NCI-H748 (cell line): ENCODE measurements around the gene ANKRD26.
A peak's percentile ranks its signal among the peaks of the same experiment; 100 is the strongest.
"Not testable (repeated sequence)": the region's sequence is repeated elsewhere in the genome, so short reads cannot be mapped to it uniquely, and the experiment has no call there.

ENCODE experiments used
- DNase-seq: peaks from one replicate; lab custom pipeline; 2025; ENCODE audit not compliant: unreplicated experiment; lab: John Stamatoyannopoulos, UW

The ANKRD26 gene

DNA sequence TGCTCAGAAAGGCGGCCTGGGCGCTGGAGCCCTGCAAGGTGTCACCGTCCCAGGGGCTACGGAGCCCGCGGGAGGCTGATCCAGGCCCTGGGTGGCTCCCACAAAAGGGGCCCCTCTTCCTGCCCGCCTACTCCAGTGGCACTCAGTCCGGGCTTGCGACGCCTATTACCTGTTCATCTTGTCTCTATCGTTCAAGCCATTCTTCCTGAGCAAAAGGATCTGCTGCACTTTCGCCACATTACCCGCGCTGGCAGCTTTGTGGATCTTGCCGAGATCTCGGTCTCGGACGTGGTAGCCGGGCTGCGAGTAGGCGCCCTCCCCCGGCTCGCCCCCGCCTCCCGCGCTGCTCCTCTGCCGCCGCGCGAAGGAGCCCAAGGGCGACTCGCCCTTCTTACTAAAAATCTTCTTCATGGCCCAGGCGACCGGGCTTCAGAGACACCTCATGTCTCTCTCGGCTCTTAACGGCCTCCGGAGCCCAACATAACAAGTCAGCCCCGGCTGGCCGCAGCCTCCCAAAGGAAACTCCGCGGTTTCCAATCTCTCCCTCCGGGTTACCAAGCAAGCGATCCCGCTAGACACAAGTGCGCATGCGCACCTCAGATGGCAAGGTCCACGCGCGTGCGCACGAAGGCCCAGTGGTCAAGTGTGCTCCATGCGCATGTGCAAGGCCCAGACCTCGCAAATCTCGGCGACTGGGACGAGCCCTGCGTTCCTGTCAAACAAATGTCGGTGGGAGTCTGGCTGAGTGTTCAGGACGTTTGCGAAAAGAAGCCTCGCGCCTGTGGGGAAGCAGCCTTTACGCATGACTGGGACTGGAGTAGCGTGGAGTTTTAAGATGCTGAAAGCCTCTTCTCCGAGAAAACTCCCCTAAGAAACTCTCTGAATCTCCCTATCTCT, at the start of gene ANKRD26:
ANKRD26 (minus strand) TSS at position 579 of the 897 bp plus-strand sequence; CDS start at position 411, 168 bp downstream.
- DNase-seq: peak; percentile 95

DNA sequence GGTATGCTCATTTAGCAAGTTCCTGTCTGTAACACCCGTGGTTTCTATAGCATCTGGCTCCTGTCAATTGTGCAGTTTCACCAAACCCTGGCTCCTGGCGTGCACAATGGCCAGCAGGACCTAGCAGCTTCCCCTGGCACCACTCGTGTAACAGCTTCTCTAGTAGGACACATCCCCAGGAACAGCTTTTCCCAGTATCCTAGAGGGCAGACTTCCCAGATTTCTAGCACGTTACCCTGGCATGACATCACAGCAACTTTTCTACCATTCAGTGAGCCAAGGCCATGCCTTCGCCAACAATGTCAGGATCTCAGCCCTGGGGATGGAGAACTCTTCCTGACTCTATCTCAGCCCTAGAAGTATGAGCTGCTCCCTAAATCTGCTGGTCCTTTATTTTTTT, 47.4 kb upstream of the ANKRD26 start:
- no peak for DNase-seq

DNA sequence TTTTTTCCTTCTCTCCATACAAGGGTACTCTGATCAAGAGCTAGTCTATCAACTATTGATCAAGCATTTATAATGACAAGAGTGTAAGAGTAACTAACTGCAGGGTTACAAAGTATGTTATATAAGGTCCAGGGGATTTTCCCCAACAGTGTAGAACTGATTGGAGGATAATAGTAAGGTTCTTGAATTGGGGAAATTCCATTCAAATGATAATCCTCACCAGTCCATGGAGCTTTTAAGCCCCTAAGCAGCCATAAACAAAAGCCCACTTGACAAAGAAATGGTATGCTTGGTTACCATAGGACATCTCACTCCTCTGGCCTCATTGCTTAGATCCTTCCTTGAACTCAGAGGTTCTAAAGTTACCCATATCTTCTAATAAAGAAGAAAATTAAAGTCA, 45.6 kb upstream of the ANKRD26 start:
- DNase-seq: no peak

DNA sequence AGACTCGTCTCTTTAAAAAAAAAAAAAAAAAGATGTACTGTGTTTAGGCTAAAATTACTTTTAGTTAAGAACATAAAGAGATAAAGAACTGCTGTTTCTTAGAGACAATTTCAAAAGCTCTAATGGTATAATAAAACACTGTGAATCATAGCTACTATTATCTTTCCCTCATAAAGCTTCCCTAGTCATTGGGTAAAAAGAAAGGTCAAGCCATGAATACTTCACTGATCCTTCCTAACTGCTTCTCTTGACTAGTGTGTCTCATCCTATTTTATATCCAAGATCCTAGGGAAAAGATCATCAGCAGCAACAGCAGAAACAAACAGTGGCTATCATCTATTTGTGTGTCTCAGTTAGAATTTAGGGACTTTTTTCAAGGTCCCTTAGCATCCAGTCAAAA, 43.4 kb upstream of the ANKRD26 start:
- no peak for DNase-seq

DNA sequence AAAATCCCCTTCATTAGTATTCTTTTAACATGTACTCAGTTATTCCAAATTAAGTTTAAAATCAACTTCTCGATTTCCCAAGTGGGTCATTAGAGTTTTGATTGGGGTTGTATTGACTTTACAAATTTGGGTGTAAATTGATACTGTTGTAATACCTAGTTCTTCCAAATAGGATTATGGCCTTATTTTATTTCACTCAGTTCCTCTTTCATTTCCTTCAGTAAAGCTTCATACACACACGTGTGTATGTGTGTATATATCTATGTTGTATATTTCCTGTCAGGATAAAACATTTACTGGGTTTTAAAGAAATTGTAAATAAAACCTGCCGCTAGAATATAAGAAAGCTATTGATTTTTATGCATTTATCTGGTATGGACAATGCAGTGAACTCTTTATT, 38.0 kb upstream of the ANKRD26 start:
- no peak for DNase-seq

DNA sequence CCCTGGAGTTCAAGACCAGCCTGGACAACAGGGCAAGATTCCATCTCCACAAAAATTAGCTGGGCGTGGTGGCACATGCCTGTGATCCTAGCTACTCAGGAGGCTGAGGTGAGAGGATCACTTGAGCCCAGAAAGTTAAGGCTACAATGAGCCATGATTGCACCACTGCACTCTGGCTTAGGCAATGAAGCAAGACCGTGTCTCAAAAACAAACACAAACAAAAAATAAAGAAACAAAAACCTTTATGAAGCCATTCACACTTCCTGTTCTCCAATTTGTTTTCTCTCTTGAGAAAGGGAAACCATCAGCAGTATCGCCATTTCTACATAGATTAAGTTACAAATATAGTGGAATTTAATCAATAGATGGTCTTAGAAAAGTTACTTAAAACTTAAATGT, 34.1 kb upstream of the ANKRD26 start:
- DNase-seq: no peak

DNA sequence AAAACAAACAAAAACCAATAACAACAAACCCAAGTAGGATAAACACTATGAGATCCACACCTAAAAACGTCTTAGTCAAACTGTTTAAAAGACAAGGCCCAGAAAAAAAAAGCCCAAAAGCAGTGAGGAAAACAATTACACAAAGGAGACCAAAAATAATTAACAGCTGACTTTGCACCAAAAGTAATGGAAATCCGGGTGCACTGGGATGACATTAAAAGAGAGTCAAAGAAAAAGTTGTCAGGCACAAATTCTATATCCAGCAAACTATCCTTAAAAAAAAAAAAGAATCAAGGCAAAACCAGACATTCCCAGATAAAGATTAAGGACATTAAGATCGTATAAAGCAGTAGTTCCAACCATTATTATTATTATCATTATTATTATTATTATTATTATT, 7.9 kb upstream of the ANKRD26 start:
- no peak for DNase-seq

DNA sequence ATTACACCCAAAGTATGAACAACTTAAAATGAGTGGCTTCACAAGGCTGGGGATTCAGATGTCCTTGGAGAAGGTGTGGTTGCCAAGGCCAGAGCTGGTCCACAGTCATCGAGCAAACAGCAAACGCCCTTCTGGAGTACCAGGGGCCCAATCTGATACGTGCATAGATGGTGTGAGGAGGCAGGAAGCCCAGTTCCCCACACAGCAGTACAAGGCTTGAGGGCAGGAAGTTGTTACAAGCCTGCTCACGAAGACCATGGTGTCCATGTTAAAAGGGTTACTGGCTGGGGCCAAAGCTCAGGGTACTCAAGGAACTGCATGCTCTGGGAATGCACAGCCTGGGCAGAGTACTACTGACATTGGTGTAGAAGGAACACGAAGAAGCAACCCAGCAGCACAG, 4.6 kb upstream of the ANKRD26 start:
- no peak for DNase-seq

DNA sequence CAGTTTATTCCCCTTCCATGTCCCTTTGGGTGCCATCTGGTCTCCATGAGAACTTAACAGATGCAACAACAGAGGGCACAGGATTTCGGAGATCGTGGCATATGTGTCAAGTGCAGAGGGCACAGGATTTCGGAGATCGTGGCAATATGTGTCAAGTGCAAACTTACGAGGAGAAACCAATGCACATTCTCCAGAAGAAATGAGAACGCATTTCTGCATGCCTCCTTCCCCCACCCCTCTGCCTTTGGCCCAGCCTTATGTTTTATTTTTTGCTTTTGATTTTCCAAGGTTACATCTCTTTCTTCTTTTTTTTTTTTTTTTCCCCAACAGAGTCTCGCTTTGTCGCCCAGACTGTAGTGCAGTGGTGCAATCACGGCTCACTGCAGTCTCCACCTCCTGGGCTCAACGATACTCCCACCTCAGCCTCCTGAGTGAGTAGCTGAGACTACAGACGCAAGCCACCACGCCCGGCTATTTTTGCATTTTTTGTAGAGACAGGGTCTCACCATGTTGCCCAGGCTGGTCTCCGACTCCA, 586 bp upstream of the ANKRD26 start:
- DNase-seq: peak; percentile 52

DNA sequence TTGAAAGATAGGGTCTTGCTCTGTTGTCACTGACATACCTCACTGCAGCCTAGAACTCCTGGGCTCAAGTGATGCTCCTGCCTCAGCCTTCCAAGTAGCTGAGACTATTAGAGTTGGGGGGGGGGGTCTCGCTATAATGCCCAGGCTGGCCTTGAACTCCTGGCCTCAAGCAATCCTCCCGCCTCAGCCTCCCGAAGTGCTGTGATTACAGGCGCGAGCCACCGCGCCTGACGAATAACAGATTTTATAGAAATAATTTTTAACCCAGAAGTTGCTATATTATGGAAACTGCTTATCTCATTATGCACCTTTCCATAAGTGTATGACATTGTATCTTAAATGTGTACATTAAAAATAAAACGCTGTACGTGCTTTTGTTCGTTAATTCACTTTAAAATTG, 846 bp downstream of the ANKRD26 start:
- DNase-seq: no peak

DNA sequence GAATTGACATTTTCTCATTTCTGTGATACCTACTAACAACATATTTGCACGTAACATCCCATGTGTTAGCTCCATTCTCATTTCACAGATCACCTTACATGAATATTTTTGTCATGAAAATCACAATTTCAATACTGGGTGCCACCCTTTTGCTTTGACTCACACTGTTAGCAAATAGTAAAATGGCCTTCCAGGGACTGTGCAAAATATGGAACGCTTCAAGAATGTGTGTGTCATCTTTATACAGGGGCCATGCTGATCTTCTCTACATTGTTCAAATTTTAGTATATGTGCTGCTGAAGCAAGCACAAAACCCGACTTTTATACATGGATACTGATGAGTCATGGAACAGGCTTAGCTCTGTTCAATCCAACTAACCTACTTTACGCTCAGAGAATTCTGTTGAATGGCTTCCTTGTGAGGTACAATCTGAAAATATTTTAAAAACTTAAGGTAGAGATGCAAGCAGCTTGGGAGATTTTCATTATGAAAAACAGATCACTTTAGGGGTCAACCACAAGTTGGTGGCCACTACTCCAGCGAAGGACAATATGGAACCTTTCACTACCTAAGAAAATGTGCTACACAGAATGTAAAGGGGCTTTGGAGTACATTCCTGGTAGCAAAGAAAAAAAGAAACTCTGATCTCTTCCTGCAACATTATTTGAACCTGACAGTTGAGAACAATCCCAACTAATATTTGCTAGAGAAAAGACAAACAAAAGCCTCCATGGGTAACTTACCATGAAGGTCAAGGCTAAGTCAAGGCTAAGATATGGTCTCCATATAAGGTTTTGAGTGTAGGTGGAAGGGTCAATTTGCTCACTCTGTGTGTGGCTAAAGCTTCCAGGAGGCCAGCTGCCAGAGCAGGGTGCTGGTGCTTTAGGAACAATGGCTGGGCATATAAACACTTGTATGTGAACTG, 11.9 kb downstream of the ANKRD26 start:
- DNase-seq: no peak

DNA sequence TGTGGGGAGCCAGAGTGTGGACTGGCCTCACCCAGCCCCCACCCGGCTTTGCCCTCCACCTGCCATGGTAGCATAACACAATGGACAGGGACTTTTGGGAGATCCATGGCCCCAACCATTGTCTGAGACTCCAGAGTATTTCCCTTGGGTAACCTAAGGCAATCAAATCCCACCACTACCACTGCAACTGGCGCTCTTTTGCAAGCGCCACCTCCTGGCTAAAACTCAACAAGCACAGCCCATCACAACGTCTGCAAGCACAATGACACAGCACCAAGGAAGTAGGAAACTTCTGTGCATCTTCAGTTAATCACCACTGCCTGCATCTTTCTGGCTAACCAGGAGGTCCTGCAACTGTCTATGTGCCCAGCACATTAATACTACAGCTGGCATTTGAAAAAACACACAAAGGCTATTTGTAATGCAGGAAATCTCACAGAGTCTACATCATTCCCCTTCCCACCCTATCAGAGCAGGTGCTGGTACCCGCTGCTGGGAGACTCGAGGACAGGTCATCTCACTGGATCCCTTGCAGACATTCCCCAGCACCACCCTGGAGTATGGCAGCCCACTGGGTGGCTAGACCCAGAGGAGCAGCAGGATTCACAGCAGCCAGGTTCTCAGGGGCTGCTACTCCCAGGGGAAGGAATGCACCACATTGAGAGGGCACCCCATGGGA, 27.7 kb downstream of the ANKRD26 start:
- DNase-seq: no peak

DNA sequence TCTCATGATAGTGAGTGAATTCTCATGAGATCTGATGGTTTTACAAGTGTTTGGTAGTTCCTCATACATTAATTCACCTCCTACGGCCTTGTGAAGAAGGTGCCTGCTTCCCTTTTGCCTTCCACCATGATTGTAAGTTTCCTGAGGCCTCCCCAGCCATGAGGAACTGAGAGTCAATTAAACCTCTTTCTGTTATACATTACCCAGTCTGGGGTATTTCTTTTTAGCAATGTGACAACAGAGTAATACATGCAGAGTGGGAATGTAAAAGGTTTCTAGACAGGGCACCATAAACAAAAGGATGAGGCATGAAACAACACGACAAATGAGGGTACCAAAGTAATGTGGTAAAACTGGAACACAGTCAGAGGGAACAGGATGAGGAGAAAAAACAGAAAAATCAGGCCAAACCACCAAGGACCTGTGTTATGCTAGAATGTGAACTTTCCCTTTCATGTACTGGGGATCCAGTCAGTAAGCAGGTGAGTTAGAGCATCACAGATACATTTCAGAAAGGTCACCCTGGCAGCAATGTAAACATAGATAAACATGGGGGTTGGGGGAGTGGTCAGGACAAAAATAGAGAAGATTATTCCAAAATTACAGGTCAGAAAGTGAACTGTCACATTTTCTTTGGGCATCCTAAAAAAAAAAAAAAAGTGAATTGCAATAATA, 31.9 kb downstream of the ANKRD26 start:
- DNase-seq: no peak

DNA sequence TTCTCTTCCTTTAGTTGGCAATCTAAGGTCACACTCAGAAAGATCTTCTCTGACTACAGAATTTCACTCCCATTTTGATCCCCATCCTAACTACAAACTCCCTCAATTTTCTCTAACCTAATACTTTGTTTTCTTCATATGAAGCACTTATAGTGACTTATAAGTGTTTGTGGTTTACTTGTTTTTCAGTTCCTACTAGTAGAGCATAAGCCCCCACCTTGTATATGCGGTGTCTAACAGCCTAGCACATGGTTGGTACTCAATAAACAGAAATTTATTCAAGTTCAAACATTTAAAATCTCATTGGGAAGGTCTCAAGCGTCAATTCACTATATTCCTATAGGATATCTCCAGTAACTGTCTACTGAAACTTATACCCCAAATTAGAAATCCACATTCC, 35.2 kb downstream of the ANKRD26 start:
- no peak for DNase-seq

DNA sequence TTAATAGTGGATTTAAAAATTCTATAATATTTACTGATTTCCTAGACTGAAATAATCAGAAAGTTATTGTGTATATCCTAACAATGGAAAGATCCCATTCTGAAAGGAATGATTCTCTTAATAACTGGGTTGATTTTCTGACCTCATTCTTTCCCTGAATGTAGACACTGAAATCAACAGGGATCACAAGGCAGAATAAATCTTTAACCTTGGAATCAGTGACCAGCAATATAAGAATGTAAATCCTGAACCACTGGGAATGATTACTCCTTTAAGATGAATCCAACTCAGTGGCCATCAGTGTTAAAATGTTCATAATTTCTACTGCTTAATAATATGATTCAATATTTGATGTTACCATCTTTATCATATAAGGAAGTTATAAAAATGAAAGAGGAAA, 47.6 kb downstream of the ANKRD26 start:
- DNase-seq: no peak

DNA sequence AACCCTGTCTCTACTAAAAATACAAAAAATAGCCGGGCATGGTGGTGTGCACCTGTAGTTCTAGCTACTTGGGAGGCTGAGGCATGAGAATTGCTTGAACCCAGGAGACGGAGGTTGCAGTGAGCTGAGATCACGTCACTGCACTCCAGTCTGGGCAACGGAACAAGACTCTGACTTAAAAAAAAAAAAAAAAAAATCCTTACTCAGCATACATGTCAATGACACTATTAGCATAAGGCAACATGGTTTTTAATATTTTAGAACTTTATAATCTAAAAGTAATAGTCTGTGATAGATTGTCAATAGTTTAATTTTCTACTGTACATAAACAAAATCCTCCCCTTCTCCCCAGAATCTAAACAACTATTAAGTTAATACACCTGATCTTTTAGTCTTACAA, 55.0 kb downstream of the ANKRD26 start:
- not testable (repeated sequence) for DNase-seq

DNA sequence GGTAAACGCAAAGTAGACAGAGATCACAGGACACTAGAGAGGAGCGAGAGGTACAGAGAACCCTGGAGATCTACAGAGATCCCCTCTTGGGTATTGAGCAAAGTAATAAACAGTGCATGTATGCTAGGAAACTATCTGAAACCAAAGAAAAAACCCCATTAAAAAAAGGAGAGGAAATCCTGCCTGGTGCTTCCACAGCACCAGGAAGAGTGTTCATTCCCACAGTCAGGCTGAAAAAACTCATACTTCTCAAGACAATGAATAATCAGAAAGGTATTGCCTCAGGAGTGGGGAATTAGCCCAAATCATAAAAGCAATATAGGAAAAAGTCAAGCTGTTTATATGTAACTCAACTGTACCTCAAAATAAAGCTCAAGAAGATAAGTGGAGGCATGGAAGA, 59.1 kb downstream of the ANKRD26 start:
- no peak for DNase-seq

DNA sequence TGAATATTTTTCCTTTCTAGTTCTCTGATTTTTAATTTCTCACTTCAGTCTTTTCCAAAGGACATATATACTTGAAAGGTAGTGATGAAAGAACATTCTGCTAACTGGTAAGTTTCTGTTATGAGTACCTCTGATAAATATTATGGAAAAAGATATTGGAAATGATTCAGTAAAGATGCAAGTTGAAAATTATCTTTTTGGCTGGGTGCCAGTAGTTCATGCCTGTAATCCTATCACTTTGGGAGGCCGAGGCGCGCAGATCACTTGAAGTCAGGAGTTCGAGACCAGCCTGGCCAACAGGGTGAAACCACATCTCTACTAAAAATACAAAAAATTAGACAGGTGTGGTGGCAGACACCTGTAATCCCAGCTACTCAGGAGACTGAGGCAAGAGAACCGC, 62.1 kb downstream of the ANKRD26 start:
- no peak for DNase-seq

DNA sequence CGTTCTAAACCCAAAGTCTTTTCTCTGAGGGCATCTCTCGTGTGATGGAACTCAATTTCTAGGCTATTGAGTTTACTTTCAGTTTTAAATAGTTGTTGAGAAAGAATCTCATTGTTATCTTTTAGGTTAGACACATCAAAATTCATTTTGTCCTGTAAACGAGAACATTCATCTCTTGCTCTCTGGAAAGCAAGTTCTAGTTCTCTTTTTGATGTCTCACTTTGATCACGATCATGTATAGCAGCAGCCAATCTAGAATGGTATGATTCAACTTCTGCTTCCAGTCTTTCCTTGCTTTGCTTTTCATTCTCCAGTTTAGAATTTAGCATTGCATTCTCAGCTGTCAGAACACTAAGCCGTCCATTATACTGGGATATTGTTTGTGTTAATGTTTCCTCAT, 65.1 kb downstream of the ANKRD26 start:
- DNase-seq: no peak

DNA sequence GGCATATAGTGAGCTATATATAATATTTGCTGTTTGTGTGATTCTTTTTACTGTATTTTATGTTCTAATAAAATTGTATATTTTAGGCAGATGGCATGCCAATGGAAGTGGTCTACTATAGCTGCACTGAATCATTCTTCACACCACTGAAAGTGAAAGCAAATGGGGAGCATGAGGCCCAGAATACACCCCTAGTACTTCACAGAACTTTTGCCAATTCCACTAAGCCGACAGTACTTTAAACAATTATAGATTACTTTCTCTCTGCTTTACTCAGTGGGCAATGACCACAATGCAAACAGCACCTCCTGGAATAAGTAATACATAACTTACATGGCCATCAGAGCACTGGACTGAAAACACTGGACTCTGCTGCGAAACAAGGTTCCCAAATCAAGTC, 70.2 kb downstream of the ANKRD26 start:
- DNase-seq: no peak

DNA sequence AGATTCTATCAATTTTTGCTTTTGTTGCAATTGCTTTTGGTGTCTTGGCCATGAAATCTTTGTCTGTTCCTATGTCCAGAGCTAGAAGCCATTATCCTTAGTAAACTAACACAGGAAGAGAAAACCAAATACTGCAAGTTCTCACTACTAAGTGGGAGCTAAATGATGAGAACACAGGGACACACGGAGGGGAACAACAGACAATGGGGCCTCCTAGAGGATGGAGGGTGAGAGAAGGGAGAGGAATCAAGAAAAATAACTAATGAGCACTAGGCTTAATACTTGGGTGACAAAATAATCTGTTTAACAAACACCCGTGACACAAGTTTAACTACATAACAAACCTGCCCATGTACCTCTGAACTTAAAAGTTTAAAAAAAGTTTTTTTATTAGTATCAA, 78.2 kb downstream of the ANKRD26 start:
- DNase-seq: no peak
